Esophagus mucosa (tissue), 1 donor: ENCODE measurements around the gene TMEM131L. TPM values are rescaled to one million over a fixed set of nuclear protein-coding genes. Genes with fewer than 3 reads are reported as not detected.
A peak's percentile ranks its signal among the peaks of the same experiment; 100 is the strongest.
"Not testable (repeated sequence)": the region's sequence is repeated elsewhere in the genome, so short reads cannot be mapped to it uniquely, and the experiment has no call there.

ENCODE experiments used
- ATAC-seq: fragments of 200-7000 bp; cut with Tn5 transposase; one replicate; pipeline ENCODE4 v1.9.1; 2020
- total RNA-seq: library from RNA; stranded (reverse); gene quantifications from one replicate; pipeline ENCODE4 v1.2.4, GENCODE V29; 2023
- donor health status: DM: yes; HTN: yes; CAD: no.

Gene TMEM131L, protein sequence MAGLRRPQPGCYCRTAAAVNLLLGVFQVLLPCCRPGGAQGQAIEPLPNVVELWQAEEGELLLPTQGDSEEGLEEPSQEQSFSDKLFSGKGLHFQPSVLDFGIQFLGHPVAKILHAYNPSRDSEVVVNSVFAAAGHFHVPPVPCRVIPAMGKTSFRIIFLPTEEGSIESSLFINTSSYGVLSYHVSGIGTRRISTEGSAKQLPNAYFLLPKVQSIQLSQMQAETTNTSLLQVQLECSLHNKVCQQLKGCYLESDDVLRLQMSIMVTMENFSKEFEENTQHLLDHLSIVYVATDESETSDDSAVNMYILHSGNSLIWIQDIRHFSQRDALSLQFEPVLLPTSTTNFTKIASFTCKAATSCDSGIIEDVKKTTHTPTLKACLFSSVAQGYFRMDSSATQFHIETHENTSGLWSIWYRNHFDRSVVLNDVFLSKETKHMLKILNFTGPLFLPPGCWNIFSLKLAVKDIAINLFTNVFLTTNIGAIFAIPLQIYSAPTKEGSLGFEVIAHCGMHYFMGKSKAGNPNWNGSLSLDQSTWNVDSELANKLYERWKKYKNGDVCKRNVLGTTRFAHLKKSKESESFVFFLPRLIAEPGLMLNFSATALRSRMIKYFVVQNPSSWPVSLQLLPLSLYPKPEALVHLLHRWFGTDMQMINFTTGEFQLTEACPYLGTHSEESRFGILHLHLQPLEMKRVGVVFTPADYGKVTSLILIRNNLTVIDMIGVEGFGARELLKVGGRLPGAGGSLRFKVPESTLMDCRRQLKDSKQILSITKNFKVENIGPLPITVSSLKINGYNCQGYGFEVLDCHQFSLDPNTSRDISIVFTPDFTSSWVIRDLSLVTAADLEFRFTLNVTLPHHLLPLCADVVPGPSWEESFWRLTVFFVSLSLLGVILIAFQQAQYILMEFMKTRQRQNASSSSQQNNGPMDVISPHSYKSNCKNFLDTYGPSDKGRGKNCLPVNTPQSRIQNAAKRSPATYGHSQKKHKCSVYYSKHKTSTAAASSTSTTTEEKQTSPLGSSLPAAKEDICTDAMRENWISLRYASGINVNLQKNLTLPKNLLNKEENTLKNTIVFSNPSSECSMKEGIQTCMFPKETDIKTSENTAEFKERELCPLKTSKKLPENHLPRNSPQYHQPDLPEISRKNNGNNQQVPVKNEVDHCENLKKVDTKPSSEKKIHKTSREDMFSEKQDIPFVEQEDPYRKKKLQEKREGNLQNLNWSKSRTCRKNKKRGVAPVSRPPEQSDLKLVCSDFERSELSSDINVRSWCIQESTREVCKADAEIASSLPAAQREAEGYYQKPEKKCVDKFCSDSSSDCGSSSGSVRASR (N-terminal part only)
- total RNA-seq = 14.7 TPM

DNA sequence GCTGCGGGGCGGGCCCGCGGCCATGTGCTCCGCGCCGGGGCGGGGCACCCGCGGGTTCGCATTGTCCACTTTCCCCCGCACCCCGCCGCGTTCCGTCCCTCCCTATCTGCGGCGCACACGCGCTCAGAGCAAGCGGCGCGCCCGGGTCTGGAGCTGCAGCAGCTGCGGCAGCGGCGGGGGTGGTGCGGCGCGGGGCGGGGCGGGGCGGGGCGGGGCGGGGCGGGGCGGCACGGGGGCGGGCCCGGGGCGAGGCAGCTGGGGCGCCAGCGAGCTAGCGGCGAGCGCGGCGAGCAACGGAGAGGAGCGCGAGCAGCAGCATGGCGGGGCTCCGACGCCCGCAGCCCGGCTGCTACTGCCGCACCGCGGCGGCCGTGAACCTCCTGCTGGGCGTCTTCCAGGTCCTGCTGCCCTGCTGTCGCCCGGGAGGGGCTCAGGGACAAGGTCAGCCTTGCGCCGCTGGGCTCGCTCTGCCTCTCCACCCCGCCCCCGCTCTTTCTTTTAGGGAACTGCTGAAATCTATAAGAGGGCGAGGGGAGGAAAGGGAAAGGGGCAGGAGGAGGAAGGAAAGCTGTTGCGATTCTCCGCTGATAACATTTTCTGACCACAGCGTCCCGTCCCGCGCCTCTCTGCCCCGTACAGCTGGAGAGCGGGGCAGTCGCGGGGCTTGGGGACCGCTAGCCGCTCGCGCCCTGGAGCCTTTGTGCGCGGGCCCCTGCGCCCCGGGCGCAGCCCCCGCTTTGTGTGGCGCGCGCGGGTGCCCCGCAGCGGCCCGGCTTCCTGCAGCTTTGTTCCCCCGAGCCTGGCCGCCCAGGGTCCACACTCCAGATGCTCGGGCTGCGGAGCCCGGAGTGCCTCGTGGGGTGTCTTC lies at the start of gene TMEM131L:
Gene TMEM131L, plus strand, starts transcription at position 280 of the 868 bp plus-strand sequence. Its CDS starts 38 bp downstream, at position 318.
- peak; percentile 86 for ATAC-seq

DNA sequence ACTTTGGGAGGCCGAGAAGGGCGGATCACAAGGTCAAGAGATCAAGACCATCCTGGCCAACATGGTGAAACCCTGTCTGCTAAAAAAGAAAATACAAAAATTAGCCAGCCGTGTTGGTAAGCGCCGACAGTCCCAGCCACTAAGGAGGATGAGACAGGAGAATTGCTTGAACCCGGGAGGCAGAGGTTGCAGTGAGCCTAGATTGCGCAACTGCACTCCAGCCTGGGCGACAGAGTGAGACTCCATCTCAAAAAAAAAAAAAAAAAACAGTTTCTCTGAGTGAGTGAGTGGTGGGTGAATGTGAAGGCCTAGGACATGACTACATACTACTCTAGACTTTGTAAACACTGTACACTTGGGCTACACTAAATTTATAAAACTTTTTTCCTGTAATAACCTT lies 49.7 kb upstream of the TMEM131L start:
- not testable (repeated sequence) for ATAC-seq

DNA sequence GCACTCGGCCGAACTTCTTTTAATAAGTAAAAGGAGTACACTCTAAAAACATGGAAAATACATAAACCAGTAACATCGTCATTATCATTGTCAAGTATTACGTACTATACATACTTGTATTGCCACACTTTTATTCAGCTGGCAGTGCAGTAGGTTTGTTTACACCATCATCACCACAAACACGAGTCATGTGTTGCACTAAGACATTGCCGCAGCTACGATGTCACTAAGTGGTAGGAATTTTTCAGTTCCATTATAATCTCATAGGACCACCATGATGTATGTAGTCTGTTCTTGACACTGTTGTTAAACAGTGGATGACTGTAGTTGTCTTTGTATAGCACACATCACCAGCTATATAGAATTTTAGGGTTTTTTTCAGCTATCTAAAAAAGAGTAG lies 48.0 kb upstream of the TMEM131L start:
- no peak for ATAC-seq

DNA sequence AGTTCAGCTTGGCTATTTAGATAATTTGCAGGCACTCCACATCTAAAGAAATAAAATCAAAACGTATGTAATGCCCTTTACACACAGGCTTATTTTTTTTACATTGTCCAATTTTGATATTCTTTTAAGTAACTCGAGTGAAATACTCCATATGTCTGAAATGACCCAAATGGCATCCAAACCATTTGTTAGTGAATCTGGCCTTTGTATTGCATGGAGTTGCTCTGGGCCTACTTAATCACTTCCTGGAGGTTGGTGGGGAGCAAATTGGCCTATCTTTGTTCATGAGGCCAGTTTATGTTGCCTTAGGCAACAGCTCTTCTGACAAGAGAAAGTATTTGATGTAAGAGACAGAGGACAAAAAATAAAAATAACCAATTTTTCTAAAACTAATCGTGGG lies 47.6 kb upstream of the TMEM131L start:
- ATAC-seq = no peak

DNA sequence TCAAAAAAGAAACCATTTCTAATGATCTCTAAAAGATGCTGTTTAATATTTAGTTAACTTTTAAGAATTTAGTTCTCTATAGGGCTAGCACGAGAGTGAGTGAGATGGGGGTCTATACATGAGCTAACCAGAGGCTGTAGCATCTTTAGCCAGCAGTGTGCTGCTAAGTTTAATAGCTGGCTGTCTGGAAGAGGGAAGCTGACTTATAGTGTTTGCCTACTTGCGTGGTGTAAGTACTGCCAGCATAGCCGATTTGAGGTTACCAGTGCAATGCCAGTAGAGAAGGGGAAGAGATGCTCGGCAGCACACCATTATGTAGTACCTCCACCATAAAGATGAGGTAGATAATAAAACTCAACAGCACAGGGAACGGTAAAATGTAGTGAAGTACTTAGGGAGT lies 47.1 kb upstream of the TMEM131L start:
- no peak for ATAC-seq

DNA sequence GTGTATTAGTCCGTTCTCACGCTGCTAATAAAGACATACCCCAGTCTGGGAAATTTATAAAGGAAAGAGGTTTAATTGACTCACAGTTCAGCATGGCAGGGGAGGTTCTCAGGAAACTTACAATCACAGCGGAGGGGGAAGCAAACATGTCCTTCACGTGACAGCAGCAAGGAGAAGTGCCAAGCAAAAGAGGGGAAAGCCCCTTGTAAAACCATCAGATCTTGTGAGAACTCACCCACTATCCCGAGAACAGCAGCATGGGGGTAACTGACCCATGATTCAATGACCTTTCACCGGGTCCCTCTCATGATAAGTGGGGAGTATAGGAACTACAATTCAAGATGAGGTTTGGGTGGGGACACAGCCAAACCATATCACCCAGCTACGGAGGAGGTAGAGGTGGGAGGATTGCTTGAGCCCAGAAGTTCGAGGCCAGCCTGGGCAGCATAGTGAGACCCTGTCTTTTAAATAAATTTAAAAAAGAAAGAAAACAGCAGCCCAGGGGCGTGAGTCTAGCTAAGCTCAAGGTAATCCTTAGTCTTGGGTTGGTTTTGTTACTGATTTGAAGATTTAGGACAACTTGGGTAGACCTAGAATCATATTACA lies 46.4 kb upstream of the TMEM131L start:
- no peak for ATAC-seq

DNA sequence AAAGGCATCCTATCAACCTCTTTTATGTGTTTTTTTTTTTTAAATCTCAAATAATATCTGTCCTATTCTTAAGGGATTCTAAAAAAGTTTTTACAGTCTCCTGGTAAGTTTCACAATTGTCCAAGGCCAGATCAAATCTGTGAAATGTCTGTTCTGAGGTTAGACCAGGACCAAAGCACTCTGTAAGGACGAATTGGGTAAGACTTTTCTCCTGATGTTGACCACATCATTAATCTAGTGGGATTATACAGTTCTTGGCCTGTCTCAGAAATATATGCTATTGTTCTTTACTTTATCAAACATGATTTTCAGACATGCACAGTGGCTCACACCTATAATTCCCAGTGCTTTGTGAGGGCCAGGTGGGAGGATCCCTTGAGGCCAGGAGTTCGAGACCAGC lies 45.8 kb upstream of the TMEM131L start:
- ATAC-seq = no peak

DNA sequence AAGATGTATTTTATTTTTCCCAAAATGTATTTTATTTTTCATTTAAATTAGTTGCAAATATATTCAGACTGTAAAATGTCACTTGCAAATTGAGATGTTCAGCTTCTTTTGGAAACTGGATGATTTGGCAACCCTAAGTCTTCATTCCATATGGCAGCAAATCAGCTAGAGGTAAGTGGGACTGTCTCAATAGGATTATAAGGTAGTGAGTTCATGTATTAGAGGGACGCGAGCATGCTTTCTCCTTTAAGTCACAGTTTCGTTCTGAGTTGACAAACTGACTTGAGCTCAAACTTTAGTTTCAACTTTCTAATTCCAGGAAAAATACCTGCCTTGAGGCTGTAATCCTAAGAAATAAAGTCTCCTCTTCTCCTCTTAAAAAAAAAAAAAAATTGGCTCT lies 44.2 kb upstream of the TMEM131L start:
- ATAC-seq = no peak

DNA sequence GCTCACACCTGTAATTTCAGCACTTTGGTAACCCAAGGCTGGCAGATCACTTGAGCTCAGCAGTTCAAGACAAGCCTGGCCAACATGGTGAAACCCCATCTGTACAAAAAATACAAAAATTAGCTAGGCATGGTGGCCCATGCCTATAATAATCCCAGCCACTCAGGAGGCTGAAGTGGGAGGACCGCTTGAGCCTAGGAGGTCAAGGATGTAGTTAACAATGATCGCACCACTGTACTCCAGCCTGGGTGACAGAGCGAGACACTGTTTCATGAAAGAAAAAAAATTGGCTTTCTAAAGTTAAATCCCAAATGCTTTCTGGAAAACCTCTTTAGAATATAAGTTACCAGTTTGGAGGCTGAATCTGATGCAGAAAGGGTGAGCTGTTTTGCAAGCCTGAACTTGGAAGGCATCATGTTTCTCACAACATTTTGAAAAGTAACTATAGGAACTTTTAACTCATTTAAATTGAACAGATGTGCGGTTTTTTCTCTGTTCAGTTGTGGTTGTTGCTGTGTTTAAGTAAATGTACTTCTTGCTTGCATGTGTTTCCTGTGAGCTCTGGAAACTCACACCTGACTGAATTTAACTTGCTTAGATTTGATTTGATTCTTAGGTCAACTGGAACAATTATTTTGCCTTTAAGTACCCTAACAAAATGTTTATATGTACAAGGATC lies 39.8 kb upstream of the TMEM131L start:
- ATAC-seq = no peak

DNA sequence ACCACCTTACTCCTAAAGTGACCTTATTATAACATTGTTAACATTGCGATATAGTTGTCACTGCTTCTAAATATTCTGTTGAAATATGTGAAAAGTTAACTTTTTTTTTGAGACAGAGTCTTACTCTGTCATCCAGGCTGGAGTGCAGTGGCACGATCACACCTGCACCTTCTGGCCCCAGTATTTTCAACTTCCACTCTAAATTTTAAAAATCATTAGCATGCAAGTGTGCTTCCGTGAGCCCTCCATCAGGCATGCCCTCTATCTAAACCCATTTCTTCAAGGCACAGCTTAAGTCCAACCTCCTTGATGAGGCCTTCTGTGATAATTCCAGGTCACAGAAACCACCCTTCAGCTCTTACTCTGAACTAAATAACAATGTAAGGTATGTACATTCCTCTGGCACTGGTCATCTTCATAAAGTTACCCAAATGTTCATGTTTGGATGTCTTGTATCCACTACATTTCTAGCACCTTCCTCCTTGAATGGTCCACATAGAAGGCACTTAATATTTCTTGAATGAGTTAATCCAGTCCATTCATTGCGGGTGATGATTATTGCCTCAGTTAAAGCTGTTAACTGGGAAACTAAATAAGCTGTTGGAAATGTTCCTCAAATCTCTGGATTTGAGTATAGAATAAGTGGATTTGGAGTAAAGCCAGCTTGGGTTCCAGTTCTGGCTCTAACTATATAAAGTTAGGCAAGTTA lies 38.6 kb upstream of the TMEM131L start:
- no peak for ATAC-seq

DNA sequence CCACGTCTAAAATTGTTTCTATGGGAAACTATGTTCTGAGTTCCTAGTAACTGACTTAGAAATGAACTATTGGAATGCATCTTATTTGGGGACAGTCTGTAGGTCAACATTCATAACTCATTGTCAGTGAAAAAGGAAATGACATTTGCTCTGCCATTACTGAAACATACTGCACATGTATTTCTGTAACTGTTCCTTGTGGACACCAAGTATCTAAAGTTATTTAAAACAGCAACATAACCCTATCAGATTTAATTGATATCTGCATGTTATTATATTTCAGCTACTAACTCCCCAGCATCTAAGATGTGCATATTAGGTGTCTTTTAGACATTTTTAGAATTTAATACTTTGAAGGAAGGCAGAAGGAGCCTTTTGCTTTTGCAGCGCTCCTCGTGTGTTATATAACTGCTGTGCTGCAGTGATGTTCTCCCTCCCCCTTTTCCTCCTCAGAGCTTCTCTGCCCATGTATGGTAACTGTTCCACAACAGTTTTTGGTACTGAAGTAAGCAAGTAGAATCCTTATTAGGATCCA lies 37.2 kb upstream of the TMEM131L start:
- no peak for ATAC-seq

DNA sequence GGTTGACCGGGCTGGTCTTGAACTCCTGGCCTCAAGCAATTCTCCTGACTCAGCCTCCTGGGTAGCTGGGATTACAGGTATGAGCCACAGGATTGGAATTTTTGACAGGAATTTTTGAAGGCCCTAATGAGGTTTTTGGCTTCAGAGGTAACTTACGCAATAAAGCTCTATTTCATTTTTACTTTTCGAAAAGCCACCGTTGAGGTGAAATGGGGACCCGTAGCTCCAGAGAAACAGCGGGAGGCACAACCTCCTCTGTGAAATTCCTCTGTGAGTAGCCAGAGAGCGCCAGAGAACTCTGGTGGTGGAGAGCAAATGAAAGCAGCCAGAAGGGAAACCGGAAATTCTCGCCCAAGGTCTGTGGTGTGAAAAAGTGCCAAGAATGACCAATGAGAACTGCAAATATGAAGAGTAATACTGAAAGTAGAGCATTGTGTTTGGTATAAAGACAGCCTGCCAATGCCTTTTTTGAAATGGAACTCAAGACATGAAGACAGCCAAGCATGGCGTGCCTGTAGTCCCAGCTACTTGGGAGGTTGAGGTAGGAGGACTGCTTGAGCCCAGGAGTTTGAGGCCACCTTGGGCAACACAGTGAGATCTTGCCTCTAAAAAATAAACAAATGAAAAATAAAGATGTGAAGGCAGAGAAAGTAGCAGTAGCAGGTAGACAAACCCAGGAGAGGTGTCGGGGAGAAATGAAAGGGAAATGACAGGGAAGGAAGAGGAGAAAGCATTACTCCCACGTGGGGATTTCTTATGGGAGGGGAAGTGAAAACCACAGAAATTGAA lies 33.0 kb upstream of the TMEM131L start:
- ATAC-seq = peak; percentile 92

DNA sequence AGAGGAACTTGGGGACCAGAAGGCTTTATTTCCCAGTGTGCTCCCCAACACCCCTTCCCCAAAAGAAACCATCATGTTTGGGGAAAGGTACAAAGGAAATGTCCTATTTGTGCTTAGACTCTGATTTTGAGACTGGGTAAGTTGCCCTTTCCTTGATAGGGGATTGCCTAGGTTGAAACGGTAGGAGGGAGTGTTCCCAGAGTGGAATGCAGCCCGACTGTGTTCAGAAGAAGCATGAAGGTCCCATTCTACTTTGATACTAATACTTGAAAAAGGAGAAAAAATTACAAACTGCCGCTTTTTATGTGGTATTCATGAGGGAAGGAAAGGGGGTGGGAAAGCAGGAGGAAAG lies 32.4 kb upstream of the TMEM131L start:
- ATAC-seq = no peak

DNA sequence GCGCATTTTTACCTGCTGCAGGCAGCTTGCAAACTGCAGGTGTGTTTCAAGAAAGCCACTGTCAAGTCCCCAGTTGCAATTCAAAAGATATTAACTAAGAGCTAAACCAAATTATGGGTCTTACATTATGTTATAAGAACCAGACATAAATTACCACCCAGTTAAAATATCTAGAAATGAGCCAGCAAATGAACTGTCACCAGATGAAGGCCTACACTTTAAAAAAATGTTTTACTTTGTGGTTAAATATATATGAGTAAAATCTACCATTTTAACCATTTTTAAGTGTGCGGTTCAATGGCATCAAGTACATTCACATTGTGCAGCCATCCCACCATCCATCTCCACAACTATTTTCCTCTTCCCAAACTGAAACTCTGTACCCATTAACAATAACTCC lies 32.0 kb upstream of the TMEM131L start:
- no peak for ATAC-seq

DNA sequence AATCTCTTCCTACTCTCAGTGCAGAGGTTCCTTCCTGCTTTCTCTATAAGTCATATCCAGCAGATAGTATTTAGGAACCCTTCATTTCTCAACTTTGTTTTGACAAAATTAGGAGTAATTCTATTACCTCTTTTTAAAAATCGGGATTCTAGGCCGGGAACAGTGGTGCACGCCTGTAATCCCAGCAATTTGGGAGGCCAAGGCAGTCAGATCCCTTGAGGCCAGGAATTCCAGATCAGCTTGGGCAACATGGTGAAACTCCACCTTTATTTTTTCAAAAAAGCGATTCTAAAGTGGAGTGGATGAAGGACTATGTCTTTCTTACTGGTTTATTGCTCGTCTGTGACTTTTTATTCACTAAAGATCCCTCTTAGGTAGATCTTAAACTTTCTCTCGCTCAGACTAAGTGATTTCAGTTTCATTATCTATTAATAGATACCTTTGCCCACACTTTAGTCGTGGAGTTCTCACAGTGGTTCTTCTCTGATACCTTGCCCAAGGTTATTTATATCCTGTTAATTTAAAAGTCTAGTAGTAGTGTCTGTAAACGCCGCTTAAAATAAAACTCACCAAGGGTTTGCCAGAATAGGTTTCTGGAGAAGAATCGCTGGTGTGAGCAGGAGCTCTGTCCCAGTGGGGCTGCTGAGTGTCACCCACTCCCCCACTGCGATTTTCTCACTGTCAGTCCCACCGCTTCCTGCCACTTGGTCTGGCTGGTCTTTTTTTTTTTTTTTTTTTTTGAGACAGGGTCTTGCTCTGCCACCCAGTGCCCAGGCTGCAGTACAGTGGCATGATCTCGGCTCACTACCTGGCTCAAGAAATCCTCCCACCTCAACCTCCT lies 27.0 kb upstream of the TMEM131L start:
- peak; percentile 32 for ATAC-seq

DNA sequence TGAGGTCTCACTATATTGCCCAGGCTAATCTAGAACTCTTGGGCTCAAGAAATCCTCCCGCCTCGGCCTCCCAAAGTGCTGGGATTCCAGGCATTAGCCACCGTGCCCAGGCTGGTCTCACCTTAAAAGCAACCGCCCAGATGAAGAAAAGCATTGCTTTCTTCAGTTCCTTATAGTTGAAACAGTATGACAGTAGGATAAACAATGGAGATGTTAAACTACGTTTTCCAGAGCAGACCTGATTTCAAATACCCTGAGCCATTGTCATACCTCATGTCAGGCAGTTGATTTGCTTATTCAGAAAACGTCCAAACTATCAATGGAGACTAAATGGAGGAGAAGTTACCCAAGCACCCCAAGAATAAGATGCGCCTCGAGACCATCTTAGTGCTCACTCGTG lies 26.3 kb upstream of the TMEM131L start:
- ATAC-seq = no peak

DNA sequence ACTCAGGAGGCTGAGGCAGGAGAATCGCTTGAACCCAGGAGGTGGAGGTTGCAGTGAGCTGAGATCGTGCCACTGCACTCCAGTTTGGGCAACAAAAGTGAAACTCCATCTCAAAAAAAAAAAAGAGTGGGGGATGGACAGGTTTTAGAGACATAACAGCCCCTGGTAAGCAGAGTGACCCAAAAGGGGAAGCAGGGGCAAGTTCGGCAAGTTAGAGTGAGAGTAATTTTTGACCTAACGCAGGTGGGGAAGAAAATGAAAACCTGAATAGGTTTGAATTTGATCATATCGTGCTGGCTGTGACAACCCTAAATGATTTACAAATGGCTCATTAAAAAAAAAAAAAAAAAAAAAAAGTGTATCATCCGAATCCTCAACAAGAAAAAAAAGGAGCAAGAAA lies 25.7 kb upstream of the TMEM131L start:
- no peak for ATAC-seq
